Stimulated activated CD8-positive, alpha-beta memory T cell treated with anti-CD3 and anti-CD28 coated beads, Interleukin-12 subunit alpha, Interleukin-12 subunit beta, amount 100 ng/mL, for 1 hour (primary cell): ENCODE measurements around the gene CSRNP3.
"Not testable (repeated sequence)": the region's sequence is repeated elsewhere in the genome, so short reads cannot be mapped to it uniquely, and the experiment has no call there.

Experiments
- DNase-seq: peaks from one replicate; pipeline ENCODE4 v3.0.0-alpha.2; 2020; ENCODE audit warnings: low read depth

CSRNP3 gene

DNA sequence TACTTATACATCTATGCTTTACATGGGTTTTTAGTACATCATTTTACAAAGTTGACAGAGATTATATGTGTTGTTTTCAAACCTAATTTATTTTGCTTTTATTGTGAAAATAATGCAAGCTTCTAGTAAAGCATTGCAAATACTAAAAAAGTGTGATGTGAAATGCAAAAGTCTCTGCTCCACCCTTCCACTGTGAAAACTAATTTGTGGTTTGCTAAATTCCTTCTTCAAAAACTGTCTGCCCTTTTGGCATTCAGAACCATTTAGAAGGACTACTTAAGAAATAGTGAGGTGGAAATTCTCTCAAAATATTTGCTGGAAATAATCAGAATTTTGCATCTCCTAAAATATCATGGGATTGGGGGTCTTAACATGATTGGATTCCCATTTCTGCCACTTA lies 78.4 kb downstream of the CSRNP3 start:
- no peak for DNase-seq

DNA sequence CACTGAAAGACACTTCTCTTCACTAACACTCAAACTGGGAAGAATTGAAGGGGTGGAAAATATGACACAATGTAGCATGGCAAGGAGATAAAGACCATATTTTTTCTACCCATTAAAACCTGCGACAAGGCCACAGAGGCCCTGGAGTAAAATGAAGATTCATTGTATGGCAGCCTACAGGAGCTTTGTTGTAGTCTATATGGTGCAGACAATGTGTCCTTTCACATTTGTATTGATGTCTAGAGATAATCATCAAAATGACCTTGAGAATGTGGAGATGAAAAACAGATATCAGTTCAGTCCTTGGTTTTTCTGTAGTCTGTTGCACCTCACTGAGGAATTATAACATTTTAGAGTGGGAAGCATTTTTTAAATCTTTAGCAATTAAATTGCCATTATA lies 80.1 kb downstream of the CSRNP3 start:
- DNase-seq: no peak

DNA sequence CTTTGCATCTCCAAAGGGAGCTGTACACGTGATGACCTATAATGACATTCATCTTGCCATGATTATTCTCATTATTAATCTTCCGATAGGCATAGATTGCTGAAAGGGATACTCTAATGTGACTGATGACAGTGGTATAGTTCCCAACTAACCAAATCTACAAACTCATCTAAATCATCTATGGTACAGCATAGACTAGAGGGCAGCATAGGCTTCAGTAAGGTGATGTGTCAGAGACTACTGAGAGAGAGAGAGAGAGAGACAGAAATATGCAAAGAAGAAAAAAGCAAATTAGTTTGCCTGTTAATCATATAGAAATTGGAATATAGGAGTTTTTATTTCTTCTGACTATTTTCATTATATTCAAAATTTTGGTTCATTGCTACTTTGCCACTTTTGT lies 89.3 kb downstream of the CSRNP3 start:
- no peak for DNase-seq

DNA sequence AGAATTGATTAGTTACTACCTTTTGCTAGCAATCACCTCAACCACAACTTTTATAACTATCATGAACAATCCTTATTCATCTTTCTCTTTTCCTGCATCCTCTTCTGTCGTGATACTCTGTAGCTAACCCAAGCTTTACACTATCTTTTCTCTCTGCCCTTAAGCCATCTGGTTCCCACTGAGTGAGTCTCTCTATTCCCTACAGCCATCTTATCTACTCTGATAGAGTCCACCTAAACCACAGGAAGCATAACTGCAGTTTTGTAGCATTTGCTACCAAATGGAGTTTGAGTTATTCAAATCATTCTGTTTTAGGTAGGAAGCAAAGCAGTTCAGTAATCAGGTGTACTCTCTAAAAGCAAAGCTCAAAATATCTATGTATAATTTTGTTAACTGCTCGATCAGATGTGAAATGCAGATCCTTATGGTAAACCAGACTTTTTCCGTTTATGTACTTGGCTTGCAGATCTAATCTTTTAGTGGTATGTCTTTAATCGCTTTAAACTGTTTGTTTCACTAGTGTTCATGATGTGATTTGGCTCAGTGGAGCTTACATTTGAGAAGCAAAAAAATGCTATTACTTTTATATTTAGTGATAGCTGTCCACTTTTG lies 91.0 kb downstream of the CSRNP3 start:
- DNase-seq: no peak

DNA sequence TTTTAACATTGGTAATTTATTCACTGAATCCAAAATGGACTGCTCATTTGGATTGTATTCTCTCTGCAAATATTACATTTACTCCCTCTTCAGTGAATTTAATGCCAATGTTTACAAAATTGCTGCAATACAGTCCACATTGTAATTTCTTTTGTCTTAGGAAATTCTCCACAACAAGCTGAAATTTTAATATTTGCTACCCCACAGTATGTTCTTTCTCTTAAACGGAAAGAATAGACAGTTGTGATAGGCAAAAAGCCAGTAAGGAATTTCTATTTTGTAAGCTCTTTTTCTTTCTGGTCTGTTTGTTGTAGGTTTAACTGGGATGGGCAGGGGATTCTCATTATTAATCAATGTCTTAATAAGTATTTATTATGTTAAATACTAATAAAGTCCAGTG lies 92.0 kb downstream of the CSRNP3 start:
- no peak for DNase-seq

DNA sequence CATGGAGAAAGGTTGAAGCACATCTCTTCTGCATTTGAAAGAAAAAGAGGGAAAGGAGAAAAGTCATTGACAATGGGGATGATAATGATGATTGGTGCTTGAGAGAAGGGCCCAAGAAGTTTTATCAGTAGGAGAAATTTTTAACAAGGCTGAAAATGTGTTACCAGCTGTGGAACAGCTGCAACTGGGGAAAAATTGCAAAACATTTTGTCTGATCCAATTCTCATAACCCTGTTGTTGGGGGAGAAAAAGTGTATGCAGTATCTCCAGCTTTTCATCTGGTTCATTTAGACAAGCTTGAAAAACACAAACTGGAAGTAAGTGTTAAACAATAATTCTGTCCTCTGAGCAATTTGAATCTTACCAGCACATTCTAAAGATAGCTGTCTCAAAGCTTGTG lies 92.7 kb downstream of the CSRNP3 start:
- no peak for DNase-seq

DNA sequence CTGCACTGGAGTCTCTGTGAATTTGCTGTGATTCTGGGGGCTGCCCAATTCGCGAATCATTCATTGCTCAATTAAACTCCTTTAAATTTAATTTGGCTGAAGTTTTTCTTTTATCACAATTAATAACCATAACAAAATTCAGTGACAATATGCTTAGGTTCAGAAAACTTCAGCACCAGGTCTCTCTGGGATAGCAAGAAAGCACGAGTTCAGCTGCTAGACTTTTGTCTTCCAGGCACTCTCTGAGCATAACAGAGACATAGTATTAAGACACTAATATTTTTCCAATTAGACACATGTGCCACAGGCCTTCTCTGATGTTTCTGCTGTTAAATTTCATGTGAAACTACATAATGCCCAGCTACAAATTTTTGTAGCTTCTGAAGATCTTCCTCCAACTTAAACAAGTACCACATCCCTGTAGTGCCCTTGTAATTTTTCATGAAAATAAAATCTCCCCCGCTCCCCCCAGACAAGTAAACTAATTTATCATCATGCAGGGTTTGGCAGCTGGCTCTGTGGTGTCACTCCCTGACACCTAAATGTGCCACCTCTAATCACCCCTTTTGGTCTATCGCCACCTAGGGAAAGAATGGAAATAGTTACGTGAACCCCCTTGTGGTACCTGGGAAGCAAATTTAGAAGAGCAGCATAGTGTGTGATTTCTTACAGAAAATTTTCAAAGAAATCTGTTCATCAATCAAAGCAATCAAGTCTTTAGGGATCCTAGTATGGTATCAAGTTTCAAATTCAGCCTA lies 94.1 kb downstream of the CSRNP3 start:
- DNase-seq: no peak

DNA sequence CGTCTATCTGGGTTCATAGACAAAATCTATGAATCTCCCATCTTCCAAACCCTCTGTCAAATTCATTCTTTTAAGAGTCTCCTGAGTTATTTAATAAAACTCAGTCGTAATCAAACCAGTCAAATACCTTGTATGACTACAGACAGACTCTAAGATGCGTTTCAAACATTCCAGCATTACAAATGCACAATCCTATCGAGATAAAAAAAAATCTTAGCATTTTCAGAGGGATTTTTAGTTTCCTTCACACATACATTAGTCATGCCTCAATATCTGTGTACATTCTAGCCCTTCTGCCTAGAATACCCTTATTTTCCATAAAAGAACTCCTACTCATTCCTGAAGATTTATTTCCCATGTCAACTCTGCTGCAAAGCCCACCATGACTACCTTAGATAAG lies 96.5 kb downstream of the CSRNP3 start:
- DNase-seq: no peak

DNA sequence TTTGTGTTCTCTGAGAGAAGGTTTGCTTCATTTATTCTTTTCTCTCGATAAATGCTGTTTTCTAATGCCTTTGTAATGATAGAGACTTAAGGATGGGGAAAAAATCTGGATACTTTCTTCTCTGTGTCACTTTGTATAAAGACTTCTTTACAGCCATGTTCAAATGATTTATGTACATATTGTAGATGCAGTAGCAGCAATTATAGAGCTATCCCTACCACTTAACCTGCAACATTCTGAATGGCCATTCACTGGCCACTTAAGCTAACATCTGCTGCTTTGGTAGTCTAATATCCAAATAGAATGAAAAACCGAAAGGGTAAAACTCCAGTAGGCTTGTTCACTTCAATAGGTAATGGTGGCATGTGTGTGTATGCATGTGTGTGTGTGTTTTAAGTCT lies 97.8 kb downstream of the CSRNP3 start:
- no peak for DNase-seq

DNA sequence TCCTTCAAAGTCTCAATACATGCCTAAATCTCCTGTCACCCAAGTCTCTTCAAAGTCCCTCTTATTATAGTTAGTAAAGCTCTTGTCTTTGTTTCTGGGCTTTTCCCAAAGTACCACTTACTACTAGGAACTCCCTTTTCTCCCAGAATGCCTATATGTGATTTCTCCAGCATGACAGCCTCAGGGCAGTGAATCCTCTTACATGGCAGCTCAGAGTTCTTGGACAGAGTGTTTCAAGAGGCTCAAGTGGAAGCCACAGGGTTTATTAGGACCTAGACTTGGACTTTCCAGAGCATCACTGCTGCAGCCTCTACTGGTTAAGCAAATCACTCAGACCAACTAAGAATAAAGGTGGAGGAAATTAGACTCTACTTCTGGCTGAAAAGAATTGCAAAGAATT lies 98.9 kb downstream of the CSRNP3 start:
- no peak for DNase-seq

DNA sequence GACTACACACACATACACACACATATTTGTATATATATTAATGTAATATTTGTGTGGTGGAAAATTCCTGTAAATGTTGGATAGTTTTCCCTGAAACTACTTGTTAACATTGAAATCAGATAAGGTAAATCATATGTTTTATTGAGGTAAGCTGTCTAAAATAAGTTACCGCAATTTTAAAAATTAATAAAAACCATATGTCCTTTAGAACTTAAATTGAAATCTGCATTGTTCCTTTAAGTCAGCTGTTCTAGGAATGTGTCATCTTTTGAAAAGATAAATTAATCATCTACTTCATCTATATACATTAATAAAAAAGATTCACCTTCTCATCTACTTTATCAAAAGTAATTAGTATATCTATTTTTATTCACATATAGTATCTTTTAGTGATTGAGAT lies 102.0 kb downstream of the CSRNP3 start:
- DNase-seq: no peak

DNA sequence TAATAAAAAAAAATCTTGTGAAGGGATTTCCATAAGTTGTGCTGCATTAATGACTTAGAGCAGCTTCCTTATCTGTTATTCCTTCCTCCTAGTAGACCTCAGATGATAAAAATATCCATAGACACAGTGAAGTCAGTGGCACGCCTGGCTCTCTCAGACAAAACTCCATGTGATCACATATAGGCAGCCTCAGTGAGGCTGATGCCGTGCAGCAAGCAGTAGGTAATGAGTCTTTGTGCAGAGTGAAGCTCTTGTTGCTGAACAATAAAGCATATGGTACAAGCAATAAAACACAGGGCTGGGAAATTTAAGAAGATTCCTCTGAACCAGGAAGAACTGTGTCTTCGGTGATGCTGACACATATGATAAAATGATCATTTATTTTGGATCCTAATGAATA lies 102.7 kb downstream of the CSRNP3 start:
- DNase-seq: no peak

DNA sequence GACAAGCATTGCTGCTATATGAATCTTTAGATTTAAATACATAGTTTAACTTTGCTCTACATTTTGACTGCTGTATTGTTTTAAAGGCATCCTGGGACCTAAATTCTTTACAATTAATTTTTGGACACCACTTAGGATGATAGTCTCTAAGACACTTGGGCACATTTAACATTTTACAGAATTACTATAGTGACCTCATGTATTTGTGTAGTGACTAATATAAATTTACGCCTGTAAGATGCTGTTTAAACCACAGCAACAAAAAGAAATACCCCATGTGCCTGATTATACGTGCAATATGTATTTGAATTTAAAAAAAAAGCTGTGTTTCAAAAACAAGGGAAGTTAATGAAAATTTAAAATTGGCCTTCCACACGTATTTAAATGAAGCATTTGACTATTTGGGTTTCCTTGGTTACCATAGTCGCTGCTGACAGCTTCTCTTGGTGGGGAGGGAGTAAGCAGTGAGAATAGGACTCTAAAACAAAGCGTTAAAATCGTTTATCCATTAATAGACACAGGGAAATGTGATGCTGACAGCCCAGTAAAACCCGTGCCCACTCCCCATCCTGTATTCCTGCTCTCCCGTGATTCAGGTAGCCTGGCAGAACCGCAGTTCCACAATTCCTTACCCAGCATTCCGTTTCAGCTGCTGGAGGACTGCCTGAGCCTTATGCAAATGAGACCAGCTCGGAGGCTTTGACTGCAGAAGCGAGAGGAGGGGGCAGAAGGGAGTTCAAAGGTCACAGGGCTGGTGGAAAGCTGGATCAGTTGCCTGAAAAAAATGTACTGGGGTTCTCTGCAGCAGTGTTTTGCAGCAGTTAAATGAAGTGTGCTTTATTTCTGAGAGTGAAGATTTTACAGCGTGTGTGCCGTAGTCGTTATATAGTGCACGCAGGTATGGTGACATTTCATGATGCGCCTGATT lies 104.3 kb downstream of the CSRNP3 start:
- no peak for DNase-seq

DNA sequence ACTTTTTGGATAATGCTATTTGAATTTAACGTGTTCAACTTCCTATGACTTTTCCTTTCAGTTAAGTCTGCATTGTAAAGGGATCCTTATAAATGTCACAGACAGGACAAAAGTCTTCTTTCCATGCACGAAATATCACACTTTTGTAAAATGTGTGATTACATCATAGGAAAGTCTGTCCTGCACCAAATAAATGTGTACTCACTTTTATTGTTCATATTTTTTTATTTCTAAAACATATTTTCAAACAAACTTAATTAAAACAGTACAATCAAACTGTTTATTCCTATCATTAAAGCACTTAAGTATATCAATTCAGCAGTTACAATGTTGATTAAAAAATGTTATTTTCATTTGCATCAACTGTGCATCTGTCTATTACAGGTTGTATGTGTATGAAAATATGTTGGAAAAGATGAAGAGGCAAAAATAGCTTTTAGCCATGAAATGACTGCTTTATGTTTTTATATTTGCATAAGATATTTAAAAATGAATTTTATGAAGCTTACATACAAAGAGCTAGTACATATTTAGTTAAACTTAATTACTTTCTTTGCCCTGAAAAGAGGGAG lies 105.6 kb downstream of the CSRNP3 start:
- no peak for DNase-seq

DNA sequence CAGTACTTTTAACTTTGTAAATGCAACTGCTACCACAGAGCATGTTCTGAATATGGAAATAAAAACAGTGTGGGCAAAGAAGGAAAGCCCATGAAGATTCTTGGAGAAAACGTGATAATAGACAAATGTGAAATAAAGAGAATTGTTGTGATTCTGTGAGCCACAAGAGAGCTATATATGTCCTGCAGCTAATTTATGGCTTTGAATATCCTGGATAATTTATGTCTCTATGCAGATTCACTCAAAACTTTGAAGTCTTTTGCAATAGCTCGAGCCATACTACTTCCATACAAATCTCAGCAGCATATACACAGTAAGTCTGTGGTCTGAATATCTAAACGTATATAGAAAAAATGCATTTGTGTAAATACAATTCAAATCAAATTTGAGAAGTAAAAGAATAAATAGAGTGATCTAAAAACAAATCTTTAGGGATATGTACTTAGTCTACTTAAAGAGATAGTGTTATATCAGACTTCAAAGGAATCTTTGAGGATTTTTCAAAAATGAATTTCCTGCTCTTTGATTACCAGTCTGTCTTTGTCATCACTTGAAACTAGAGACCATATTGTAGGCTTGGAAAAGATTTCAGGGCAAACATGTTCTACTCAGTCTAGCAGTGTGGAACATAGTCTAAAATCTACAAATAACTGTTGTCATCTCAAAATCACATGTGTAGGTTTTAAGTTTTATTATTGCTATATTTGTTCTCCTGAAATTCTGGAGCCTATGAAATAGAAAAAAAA lies 107.1 kb downstream of the CSRNP3 start:
- DNase-seq: no peak

DNA sequence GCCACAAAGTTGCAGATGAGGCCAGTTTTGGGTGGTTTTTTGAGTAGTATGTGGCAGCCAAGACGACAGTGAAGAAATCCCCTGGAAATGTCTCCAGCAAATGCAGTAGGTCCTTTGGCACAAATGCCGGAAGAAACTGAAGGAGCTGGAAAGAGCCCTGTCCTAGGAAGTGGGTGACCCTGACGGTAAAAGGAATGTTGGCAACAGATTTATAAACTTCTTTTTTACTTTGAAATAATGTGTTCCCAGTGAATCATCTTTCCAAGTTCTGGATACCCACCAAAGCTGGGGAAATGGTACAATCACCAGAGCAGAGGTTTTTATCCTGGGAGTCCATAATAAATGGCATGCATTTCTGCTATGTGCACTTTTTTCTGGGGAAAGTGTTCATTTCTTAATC lies 112.9 kb downstream of the CSRNP3 start:
- no peak for DNase-seq

DNA sequence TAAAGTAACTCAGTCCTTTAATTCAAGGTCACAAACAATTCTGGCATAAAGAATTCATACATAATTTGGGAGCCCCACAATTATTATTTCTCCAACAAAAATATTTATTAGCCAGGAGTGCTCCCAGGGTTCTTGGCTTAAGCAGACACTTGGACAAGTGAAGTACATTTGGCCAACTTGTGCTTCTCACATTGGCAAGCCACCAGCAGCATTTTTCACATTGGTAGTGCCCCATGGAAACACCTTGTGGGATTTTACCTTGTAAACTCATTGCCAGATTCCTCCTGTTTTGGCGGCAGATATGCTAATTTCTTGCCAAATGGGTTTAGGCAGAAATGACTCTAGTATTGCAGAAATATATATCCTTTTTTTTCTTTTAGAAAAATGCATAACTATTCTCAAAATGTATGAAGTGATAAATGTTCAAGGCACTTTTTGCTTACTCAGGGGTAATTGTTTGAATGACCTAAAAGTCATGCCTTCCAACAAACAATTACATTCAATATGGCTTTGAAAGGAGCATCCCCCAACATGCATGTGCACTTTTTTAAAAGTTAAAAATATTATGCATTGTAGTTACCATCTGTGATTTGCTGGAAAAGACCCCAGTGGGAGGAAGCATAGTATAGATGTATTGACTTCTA lies 113.5 kb downstream of the CSRNP3 start:
- no peak for DNase-seq

DNA sequence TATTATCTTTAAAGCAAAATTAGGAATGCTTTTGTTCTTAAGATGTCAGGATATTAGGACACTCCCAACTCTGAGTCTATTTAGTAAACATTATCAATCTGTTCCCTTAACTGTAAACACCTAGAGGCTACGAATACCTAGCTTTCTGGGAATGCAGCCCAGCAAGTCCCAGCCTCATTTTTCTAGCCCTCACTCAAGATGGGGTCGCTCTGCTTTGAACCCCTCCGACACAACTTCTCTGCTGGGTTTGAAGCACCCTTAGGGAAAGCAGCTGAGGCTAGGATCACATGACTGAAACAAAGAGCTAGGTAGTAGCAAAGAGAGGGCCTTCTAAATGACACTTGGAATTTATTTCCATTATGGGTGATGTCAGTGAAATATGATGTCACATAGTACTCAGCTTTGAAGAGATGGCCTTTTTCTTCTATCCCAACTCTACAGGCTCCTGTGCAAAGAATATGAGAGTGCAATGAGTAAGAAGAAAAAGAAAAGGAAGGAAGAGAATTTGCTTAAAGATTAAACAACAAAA lies 114.7 kb downstream of the CSRNP3 start:
- no peak for DNase-seq

DNA sequence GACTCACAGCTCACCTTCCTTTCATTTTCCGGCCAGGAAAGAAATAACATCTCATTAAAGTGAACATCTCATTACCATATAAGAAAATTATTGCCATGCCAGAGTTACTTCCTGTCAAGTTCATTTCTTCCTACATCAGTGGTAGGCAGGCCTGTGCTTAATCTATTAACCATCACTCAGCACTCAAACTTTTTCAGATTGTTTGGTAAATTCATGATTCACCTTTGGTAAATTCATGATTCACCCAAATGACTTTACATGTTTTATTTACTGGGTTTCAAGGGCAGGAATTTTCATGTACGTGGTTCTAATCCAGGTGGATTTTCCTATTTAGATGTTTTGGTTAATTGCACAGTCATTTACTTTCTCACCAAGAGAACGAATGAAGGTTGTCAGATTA lies 116.5 kb downstream of the CSRNP3 start:
- no peak for DNase-seq

DNA sequence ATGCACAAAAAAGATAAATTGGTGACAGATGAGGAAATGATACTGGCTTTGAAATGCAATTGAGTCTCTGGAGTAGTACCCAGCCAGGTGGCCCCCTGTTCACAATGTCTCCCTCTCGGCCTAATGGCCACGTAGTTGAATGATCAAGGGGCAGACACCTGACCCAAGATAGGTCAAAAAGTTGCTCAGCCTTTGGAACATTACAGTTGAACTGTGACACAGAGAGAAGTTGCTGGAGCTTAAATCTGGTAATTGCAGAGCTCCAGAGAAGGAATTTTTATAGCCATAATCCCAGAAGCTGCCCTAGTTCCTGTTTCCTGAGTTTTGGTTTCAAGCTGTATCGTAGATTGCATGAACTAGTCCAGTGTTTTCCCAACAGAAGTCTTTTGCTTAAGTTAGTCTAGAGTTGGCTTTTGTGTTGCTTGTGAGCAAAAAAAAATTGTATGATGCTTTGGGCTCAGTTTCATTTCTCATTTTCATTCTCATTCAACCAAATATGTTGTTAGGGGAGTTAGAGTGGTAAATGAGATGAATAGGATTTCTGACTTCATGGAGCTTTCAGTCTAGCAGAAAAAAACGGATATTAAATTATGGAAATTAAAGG lies 117.9 kb downstream of the CSRNP3 start:
- DNase-seq: no peak

DNA sequence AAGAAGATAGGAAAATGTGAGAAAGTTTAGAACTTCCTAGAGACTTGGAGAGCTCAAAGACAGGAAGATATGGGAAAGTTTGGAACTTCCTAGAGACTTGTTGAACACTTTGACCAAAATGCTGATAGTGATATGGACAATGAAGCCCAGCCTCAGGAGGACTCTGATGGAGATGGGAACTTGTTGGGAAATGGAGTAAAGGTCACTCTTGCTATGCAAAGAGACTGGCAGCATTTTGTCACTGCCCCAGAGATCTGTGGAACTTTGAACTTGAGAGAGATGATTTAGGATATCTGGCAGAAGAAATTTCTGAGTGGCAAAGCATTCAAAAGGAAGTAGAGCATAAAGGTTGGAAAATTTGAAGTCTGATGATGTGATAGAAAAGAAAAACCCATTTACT lies 121.5 kb downstream of the CSRNP3 start:
- DNase-seq: not testable (repeated sequence)
